ENCODE measurements around the gene TLE2. TPM values are rescaled to one million over a fixed set of nuclear protein-coding genes. Genes with fewer than 3 reads are reported as not detected.

The TLE2 gene
- total RNA-seq, 1 experiment from 2014 or later: 7.7 TPM

GRCh38 chr19:3058009-3058820, 29.1 kb upstream of the TLE2 start:
- no TSS peak for BruUV-seq (replicated peaks)
- Histone ChIP-seq H3K27me3 (ENCODE audit: low read length) (no peaks in the 10 kb centered on the region), H3K4me1 (ENCODE audit: insufficient read depth, low read length) (peaks cover 16% of the 10 kb centered on the region), H3K4me2 (ENCODE audit: low read length) (no peak overlapping the region), H3F3A (ENCODE audit: low read length, unreplicated experiment) (no peaks in the 10 kb centered on the region), H3K27ac (ENCODE audit: low read length) (no peak overlapping the region), H3K36me3 (ENCODE audit: low read depth, low read length) (peaks cover 9% of the 10 kb centered on the region; the same call in 1 of the 2 replicates), H2AFZ (ENCODE audit: low read length) (no peak overlapping the region), H3K4me3 (ENCODE audit: low read length) (no peak overlapping the region), H3K79me2 (ENCODE audit: low read length) (peaks cover 18% of the 10 kb centered on the region), H3K9me2 (replicated peaks; ENCODE audit: low read length) (no peaks in the 10 kb centered on the region), H3K9ac (ENCODE audit: low read length) (no peak overlapping the region), H4K20me1 (ENCODE audit: low read length) (no peaks in the 10 kb centered on the region), H3K9me3 (ENCODE audit: low read length) (no peaks in the 10 kb centered on the region)
- no peak for DNase-seq
- TF ChIP-seq CTCF (conservative IDR thresholded peaks at IDR 0.05; ENCODE audit: low read depth, low read length) (no peak), EZH2 (IDR thresholded peaks at IDR 0.05; ENCODE audit: low read length, unreplicated experiment) (no peak), EZH2phosphoT487 (IDR thresholded peaks at IDR 0.05; ENCODE audit: borderline replicate concordance, low read length) (no peak)
- POLR2A ChIA-PET (ENCODE audit: unreplicated experiment): no interaction called here
- ATAC-seq: no peak
- intact Hi-C loops (cut with micrococcal nuclease): no loop called here
- CTCF ChIA-PET: no interaction called here

GRCh38 chr19:3057275-3057714, 28.2 kb upstream of the TLE2 start:
- POLR2A ChIA-PET (ENCODE audit: unreplicated experiment): no interaction called here
- H3K27ac ChIP-seq (ENCODE audit: low read length): no peak overlapping the region
- intact Hi-C loops (cut with micrococcal nuclease): no loop called here
- BruUV-seq (replicated peaks): no TSS peak
- no peak overlapping the region for H3K9ac ChIP-seq (ENCODE audit: low read length)
- no peaks in the 10 kb centered on the region for H4K20me1 ChIP-seq (ENCODE audit: low read length)
- H3K4me2 ChIP-seq (ENCODE audit: low read length): no peak overlapping the region
- H3K36me3 ChIP-seq (ENCODE audit: low read depth, low read length): peaks cover 9% of the 10 kb centered on the region; the same call in 1 of the 2 replicates
- H3K79me2 ChIP-seq (ENCODE audit: low read length): peaks cover 18% of the 10 kb centered on the region
- no peaks in the 10 kb centered on the region for H3K9me2 ChIP-seq (replicated peaks; ENCODE audit: low read length)
- ATAC-seq: no peak
- H3K4me1 ChIP-seq (ENCODE audit: insufficient read depth, low read length): peaks cover 16% of the 10 kb centered on the region
- peak; percentile 21 for DNase-seq
- no peak for TF ChIP-seq CTCF (conservative IDR thresholded peaks at IDR 0.05; ENCODE audit: low read depth, low read length)
- no peak for TF ChIP-seq EZH2 (IDR thresholded peaks at IDR 0.05; ENCODE audit: low read length, unreplicated experiment)
- no peak for TF ChIP-seq EZH2phosphoT487 (IDR thresholded peaks at IDR 0.05; ENCODE audit: borderline replicate concordance, low read length)
- H2AFZ ChIP-seq (ENCODE audit: low read length): no peak overlapping the region
- CTCF ChIA-PET: no interaction called here
- no peaks in the 10 kb centered on the region for H3K27me3 ChIP-seq (ENCODE audit: low read length)
- no peak overlapping the region for H3K4me3 ChIP-seq (ENCODE audit: low read length)
- no peaks in the 10 kb centered on the region for H3F3A ChIP-seq (ENCODE audit: low read length, unreplicated experiment)
- H3K9me3 ChIP-seq (ENCODE audit: low read length): no peaks in the 10 kb centered on the region
